Heart right ventricle (tissue), 16 donors: ENCODE measurements around the gene PRICKLE1. TPM values are rescaled to one million over a fixed set of nuclear protein-coding genes. Genes with fewer than 3 reads are reported as not detected.

Source experiments
- ATAC-seq, 8 donors: fragments of 200-7000 bp; cut with Tn5 transposase; one replicate each; pipeline ENCODE4 v1.9.1; 2020; ENCODE audit warnings: mild to moderate bottlenecking in 8 of 8, moderate library complexity in 8 of 8, moderate number of reproducible peaks in 1 of 8
- DNase-seq, 2 donors: peaks; one replicate each; pipeline ENCODE4 v3.0.0-alpha.2; 2020
- H3K27ac ChIP-seq, 10 donors: fragments of 200-600 bp; sonication (generic) in 2 of 10; one replicate each; pipeline versions ENCODE4 v1.5.0 to v1.8.0; 2020 to 2022; ENCODE audit warnings: mild to moderate bottlenecking in 3 of 10
- H3K27me3 ChIP-seq, 7 donors: fragments of 200-600 bp; one replicate each; pipeline ENCODE4 v1.8.0; 2021 to 2022; ENCODE audit warnings: mild to moderate bottlenecking in 2 of 7
- H3K36me3 ChIP-seq, 9 donors: fragments of 200-600 bp; sonication (generic) in 1 of 9; one replicate each; pipeline versions ENCODE4 v1.5.0 to v1.8.0; 2020 to 2022; ENCODE audit warnings: mild to moderate bottlenecking in 2 of 9
- H3K4me1 ChIP-seq, 9 donors: fragments of 200-600 bp; sonication (generic) in 1 of 9; one replicate each; pipeline versions ENCODE4 v1.5.0 to v1.8.0; 2020 to 2022; ENCODE audit warnings: mild to moderate bottlenecking in 4 of 9
- H3K4me3 ChIP-seq, 10 donors: fragments of 200-600 bp; sonication (generic) in 2 of 10; one replicate each; pipeline versions ENCODE4 v1.5.0 to v1.8.0; 2020 to 2022; ENCODE audit warnings: mild to moderate bottlenecking in 7 of 10, moderate library complexity in 2 of 10
- H3K9me3 ChIP-seq, 11 donors: fragments of 200-600 bp in 10 of 11; sonication (generic) in 2 of 11; one replicate each; pipeline versions ENCODE4 v1.5.0 to v1.8.0; 2013 to 2022; ENCODE audit warnings: mild to moderate bottlenecking in 2 of 11, control low read depth in 1 of 11, moderate library complexity in 1 of 11
- CTCF ChIP-seq, 9 donors: fragments of 200-600 bp; sonication (generic) in 2 of 9; IDR thresholded peaks; one replicate each; pipeline versions ENCODE4 v1.5.0 to v1.8.0; 2021 to 2022; ENCODE audit warnings: antibody characterized with exemption in 9 of 9, mild to moderate bottlenecking in 5 of 9, moderate library complexity in 1 of 9
- WGBS, 2 donors: extraction: QIAGEN DNeasy Blood & Tissue Kit; methylation state at CpG; one replicate each; pipeline ENCODE4 v1.1.7; 2013; ENCODE audit warnings: inconsistent platforms in 1 of 2; 5-methylcytosine and 5-hydroxymethylcytosine counted together
- intact Hi-C, 10 donors: fragments of 100-400 bp; cut with DNase I; formaldehyde crosslinking; loops; one replicate each; pipeline versions ENCODE4 v1.11.1 to v1.14.2; 2022
- polyA plus RNA-seq, 2 donors: library from polyadenylated mRNA; stranded (reverse); fragments of 200-250 nt; gene quantifications; one replicate each; pipeline ENCODE4 v1.2.3, GENCODE V29; 2013
- total RNA-seq, 10 donors: library from RNA; stranded (reverse); fragmentation: NEBNext Ultra II Directional in 3 of 10; extraction: Animal tissue kit (Norgen Biotek cat#: 25700) in 3 of 10; gene quantifications; one replicate each; pipeline versions ENCODE4 v1.2.1 to v1.2.4, GENCODE V29; 2021 to 2023
- donor health status: Arrhythmogenic right ventricular cardiomyopathy.
- donor health status: ischemic (EF 13 %, LVEDD 7.1; RV severe dilation, severe dysfunction).
- donor health status: healthy with polysubstance abuse.
- donor health status: DM: no; HTN: yes; CAD: no.
- donor health status: DM: no; HTN: no; CAD: no.
- donor health status: ischemic (EF 25% LVEDD 6.9; RV normal size, moderate dysfunction).
- donor health status: ischemic (EF 25% LVEDD 5.7; RV mildly dilated, moderate dysfunction).
- donor health status: healthy.
- donor health status: DM: yes; HTN: yes; CAD: no.
- donor health status: Ischemic cardiomyopathy.
- donor health status: ischemic (EF 35%, LVEDD 5.7; RV mildly dilated, moderate dysfunction).
- donor health status: nonischemic (EF 11% LVEDD 7.7; RV severe dilation, severe dysfunction).
- donor health status: DM: yes; HTN: yes; CAD: no.
- donor health status: PGD.
- donor health status: ischemic (EF 29% LVEDD 5.4; RV normal size, mild dysfunction).
- donor health status: nonischemic (EF 23%, LVEDD 6.1; RV moderate dilation, normal function).

PRICKLE1 gene
- total and polyA plus RNA-seq, 12 donors, result 2.9 to 36.9 (median 17.8) TPM

- TF ChIP-seq CTCF (IDR thresholded peaks at IDR 0.05), result no peak
- no peaks in the 10 kb centered on the region for H3K9me3 ChIP-seq
- 35 to 41% methylated on average over 5 of the region's 5 CpGs for WGBS, 2 donors
- ATAC-seq (peak in 3 of 8 donors; percentile 46 to 56 (median 55)), DNase-seq (no peak)
- H3K36me3 ChIP-seq, result no peaks in the 10 kb centered on the region
- H3K27me3 ChIP-seq, result no peaks in the 10 kb centered on the region
- peak overlapping the region in 2 of 10 donors; percentile 13 to 24 for H3K27ac ChIP-seq
- intact Hi-C loops, result no loop called here
- H3K4me3 ChIP-seq, result no peak overlapping the region
- H3K4me1 ChIP-seq, result peaks cover 0 to 35% (median 7%) of the 10 kb centered on the region in 9 donors
Measured at GRCh38 chr12:42508913-42509460, 80.6 kb downstream of the PRICKLE1 start.

GRCh38 chr12:42507565-42507964 lies 82.0 kb downstream of the PRICKLE1 start:
- no peak for TF ChIP-seq CTCF (IDR thresholded peaks at IDR 0.05)
- Histone ChIP-seq H3K9me3 (no peaks in the 10 kb centered on the region), H3K27me3 (no peaks in the 10 kb centered on the region), H3K36me3 (no peaks in the 10 kb centered on the region), H3K4me3 (no peak overlapping the region), H3K4me1 (peaks cover 0 to 38% (median 7%) of the 10 kb centered on the region in 9 donors), H3K27ac (no peak overlapping the region)
- ATAC-seq, result no peak
- no peak for DNase-seq
- WGBS, 2 donors, result 79 to 93% methylated on average over 3 of the region's 3 CpGs
- intact Hi-C loops, result no loop called here

- no peak for TF ChIP-seq CTCF (IDR thresholded peaks at IDR 0.05)
- H3K27ac ChIP-seq, result no peak overlapping the region
- no peak overlapping the region for H3K4me3 ChIP-seq
- H3K4me1 ChIP-seq, result peaks cover 0 to 38% (median 7%) of the 10 kb centered on the region in 9 donors
- H3K9me3 ChIP-seq, result no peaks in the 10 kb centered on the region
- intact Hi-C loops, result no loop called here
- ATAC-seq (peak in 3 of 8 donors; percentile 39 to 48 (median 45)), DNase-seq (no peak)
- 27 to 55% methylated on average over 4 of the region's 4 CpGs for WGBS, 2 donors
- H3K36me3 ChIP-seq, result no peaks in the 10 kb centered on the region
- no peaks in the 10 kb centered on the region for H3K27me3 ChIP-seq
Measured at GRCh38 chr12:42507081-42507480, 82.5 kb downstream of the PRICKLE1 start.

- Histone ChIP-seq H3K4me3 (no peak overlapping the region), H3K27ac (no peak overlapping the region), H3K27me3 (no peaks in the 10 kb centered on the region), H3K36me3 (no peaks in the 10 kb centered on the region), H3K9me3 (no peaks in the 10 kb centered on the region), H3K4me1 (peaks cover 0 to 34% (median 13%) of the 10 kb centered on the region in 9 donors)
- no peak for TF ChIP-seq CTCF (IDR thresholded peaks at IDR 0.05)
- peak in 1 of 2 donors; percentile 22 for DNase-seq
- 44 to 63% methylated on average over 5 of the region's 5 CpGs for WGBS, 2 donors
- peak in 1 of 8 donors; percentile 45 for ATAC-seq
- intact Hi-C loops, result no loop called here
Measured at GRCh38 chr12:42504049-42504448, 85.5 kb downstream of the PRICKLE1 start.
